IPS-20b (cell line): Measurements from ENCODE around the gene SLCO4A1.

Experiments
- H3K27ac ChIP-seq: one replicate; pipeline ENCODE4 v1.5.1; 2013; ENCODE audit warnings: low read length
- H3K27me3 ChIP-seq: 2 replicates; pipeline ENCODE4 v1.6.1; 2013; ENCODE audit warnings: mild to moderate bottlenecking, low read length, inconsistent platforms; ENCODE audit not compliant: insufficient read depth
- H3K36me3 ChIP-seq: 2 replicates; pipeline ENCODE4 v1.6.1; 2013; ENCODE audit warnings: low read depth, mild to moderate bottlenecking, inconsistent platforms, low read length, moderate library complexity; ENCODE audit not compliant: insufficient read depth
- H3K4me1 ChIP-seq: 2 replicates; pipeline ENCODE4 v1.6.1; 2013; ENCODE audit warnings: mild to moderate bottlenecking, control low read depth, inconsistent platforms, low read length, moderate library complexity; ENCODE audit not compliant: insufficient read depth
- H3K4me3 ChIP-seq: 2 replicates; pipeline ENCODE4 v1.5.1; 2013; ENCODE audit warnings: mild to moderate bottlenecking, low read length, inconsistent platforms
- H3K9ac ChIP-seq: 2 replicates; pipeline ENCODE4 v1.6.1; 2013; ENCODE audit warnings: low read depth, mild to moderate bottlenecking, inconsistent platforms, low read length, moderate library complexity
- H3K9me3 ChIP-seq: 2 replicates; pipeline ENCODE4 v1.6.1; 2013; ENCODE audit warnings: mild to moderate bottlenecking, low read depth, low read length, inconsistent platforms; ENCODE audit not compliant: insufficient read depth

SLCO4A1 gene

DNA sequence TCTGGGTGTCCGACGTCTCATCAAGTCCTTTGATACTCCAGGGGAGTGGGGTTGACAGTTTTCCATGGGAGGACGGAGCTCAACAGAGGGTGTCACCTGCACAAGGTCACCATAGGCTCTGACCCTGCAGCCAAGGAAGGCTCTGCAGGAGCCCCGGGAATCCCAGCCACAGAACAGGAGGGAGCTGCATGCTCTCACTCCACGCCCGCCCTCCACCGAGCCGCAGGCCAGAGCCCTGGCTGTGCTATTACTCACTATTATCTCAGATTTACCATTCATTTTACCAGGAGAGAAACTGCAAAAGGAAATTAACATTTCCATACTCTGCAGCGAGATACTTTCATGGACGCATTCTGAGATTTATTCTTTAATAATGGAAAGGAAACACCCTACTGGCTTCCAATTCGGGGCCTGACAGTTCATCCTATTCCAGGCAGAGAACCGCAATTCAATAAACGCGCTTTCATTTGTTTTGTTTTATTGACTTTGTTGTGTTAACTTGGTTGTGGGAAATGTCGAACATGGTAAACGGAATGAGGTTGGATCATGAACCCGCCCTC, 48.0 kb downstream of the SLCO4A1 start:
- Histone ChIP-seq H3K4me1 (peaks cover 8% of the 10 kb centered on the region; the same call in 1 of the 2 replicates), H3K27me3 (peaks cover 3% of the 10 kb centered on the region; the same call in 1 of the 2 replicates), H3K9ac (no peak overlapping the region), H3K4me3 (no peak overlapping the region), H3K27ac (no peak overlapping the region), H3K9me3 (no peaks in the 10 kb centered on the region), H3K36me3 (no peaks in the 10 kb centered on the region)

DNA sequence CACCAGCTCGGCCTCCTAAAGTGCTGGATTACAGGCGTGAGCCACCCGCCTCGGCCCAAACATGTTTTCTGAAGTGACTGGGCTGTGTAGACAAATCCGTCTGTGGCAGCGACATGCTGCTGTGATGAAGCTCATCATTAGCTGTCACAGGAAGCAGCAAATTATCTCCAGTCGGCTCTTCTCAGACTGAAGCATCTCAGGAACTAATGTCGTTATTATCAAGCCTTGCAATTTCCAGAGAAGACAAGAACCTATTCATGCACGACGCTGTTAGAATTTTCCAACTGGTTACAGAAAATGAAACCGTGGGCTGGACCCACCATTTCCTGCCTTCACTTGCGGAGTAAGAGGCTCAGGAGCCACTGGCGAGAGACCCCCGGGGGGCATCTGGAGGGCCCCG, 49.2 kb downstream of the SLCO4A1 start:
- H3K27me3 ChIP-seq: no peaks in the 10 kb centered on the region
- H3K36me3 ChIP-seq: no peaks in the 10 kb centered on the region
- no peaks in the 10 kb centered on the region for H3K9me3 ChIP-seq
- H3K4me3 ChIP-seq: no peak overlapping the region
- no peak overlapping the region for H3K27ac ChIP-seq
- no peaks in the 10 kb centered on the region; the same call in 1 of the 2 replicates for H3K4me1 ChIP-seq
- H3K9ac ChIP-seq: no peak overlapping the region

DNA sequence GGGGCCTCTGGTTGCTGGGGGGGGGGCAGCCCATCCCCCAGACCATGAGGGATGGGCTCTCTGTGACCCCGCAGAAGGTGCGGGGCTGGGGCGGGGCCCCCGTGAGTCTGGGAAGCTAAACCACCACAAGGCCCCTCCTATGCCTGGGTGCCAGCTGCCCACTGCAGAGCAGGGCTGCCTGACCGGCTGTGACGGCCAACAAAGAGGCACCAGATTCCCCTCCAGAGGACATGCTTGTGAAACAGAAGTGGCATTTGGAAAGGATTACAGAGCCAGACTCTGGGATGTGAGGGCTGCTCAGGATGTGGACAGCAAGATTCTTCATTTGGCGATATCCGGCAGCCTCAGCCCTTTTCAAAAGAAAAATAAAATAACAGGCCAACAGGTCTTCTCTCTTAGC, 49.9 kb downstream of the SLCO4A1 start:
- Histone ChIP-seq H3K27me3 (no peaks in the 10 kb centered on the region), H3K36me3 (no peaks in the 10 kb centered on the region), H3K4me1 (no peaks in the 10 kb centered on the region), H3K9ac (no peak overlapping the region), H3K27ac (no peak overlapping the region), H3K9me3 (no peaks in the 10 kb centered on the region), H3K4me3 (no peak overlapping the region)

DNA sequence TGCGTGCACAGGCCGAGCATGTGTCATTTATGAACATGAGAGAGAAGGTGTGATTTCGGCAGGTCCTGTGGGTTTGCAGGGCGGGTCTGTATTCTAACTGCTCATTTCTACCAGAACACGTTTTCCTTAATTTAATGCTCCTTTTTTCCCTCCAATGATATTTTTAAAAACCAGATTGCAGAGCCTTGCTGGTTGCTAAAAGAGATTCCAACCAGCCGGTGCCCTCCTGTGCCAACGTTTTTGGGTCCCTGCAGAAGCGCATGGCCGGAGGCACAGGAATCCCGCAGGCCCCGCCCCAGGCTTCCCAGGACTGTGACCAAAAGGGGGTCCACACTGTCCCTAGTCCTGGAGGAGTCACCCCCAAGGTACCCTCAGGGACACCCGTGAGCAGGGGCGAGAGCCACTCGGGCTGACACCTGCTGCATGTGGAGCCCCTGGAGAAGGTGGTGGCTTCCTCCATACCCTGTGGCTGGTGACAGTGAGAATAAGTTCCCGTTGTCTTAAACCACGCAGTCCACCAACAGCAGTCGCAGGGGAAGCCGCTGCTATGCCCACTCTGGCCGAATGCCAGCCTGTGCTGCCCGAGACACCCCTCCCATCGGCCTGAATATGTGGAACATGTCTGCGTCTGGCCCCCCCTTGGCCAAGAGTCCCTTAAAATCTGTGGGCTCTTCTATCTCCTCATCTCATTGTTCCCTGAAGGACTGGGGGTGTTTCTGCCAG, 50.7 kb downstream of the SLCO4A1 start:
- Histone ChIP-seq H3K36me3 (no peaks in the 10 kb centered on the region), H3K4me3 (no peak overlapping the region), H3K27ac (no peak overlapping the region), H3K27me3 (no peaks in the 10 kb centered on the region), H3K9ac (no peak overlapping the region), H3K9me3 (no peaks in the 10 kb centered on the region), H3K4me1 (no peaks in the 10 kb centered on the region)

DNA sequence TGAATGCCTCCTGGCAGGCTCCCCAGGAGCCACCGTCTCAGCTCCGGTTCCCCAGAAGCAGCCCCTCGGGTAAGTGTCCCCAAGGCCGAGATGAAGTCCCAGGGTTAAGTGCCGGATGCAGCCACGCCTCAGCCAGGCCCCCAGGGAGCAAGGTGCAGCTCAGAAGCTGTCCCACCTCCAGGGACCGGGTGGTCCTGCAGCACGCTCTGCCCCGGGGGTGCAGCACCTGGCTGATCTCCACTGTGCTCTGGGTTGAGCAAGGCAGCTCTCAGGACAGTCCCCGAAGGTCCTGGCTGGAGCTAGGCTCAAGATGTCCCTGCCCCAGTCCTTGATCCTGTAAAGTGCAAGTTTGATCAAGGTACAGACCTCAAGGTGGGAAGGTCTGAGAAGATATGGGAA, 51.2 kb downstream of the SLCO4A1 start:
- Histone ChIP-seq H3K27me3 (no peaks in the 10 kb centered on the region), H3K4me3 (no peak overlapping the region), H3K9me3 (no peaks in the 10 kb centered on the region), H3K4me1 (no peaks in the 10 kb centered on the region), H3K9ac (no peak overlapping the region), H3K36me3 (no peaks in the 10 kb centered on the region), H3K27ac (no peak overlapping the region)

DNA sequence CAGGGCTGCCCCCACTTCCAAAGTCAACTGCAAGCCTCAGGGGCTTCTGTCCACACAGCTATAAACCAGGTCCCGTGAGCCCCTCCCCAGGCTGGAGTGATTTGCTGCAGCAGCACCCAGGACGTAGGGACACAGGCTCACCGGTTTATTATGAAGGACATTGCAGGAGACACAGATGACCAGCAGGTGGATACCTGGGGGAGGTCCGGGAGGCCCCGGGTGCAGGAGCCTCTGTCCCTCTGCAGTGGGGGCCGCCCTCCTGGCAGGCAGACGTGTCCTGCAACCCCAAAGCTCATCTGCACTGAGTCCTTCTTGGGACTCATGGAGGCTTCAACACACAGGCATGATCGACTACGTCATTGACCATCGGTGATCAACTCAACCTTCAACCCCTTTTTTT, 51.8 kb downstream of the SLCO4A1 start:
- no peaks in the 10 kb centered on the region for H3K27me3 ChIP-seq
- no peak overlapping the region for H3K4me3 ChIP-seq
- H3K36me3 ChIP-seq: no peaks in the 10 kb centered on the region
- H3K9me3 ChIP-seq: no peaks in the 10 kb centered on the region
- H3K27ac ChIP-seq: no peak overlapping the region
- H3K9ac ChIP-seq: no peak overlapping the region
- no peaks in the 10 kb centered on the region for H3K4me1 ChIP-seq

DNA sequence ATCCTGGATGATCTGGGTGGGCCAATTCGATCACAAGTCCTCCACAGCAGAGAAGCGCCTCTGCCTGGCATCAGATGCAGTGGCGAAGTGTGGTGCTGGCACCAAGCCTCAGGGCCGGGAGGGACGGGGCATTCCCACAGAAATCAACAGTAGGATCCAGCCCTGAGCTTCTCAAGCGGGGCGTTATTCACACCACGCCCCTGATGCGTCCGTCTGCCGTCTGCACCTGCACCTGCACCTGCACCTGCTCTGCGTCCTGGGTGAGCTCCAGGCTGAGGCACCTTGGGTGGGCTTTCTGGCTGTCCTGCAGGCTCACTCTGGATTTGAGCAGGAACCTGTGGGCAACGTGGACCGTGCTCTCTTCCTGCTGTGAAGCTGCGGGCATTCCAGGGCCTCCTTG, 52.6 kb downstream of the SLCO4A1 start:
- Histone ChIP-seq H3K27ac (no peak overlapping the region), H3K9me3 (no peaks in the 10 kb centered on the region), H3K4me3 (no peak overlapping the region), H3K36me3 (no peaks in the 10 kb centered on the region), H3K9ac (no peak overlapping the region), H3K27me3 (no peaks in the 10 kb centered on the region; the same call in 1 of the 2 replicates), H3K4me1 (no peaks in the 10 kb centered on the region)

DNA sequence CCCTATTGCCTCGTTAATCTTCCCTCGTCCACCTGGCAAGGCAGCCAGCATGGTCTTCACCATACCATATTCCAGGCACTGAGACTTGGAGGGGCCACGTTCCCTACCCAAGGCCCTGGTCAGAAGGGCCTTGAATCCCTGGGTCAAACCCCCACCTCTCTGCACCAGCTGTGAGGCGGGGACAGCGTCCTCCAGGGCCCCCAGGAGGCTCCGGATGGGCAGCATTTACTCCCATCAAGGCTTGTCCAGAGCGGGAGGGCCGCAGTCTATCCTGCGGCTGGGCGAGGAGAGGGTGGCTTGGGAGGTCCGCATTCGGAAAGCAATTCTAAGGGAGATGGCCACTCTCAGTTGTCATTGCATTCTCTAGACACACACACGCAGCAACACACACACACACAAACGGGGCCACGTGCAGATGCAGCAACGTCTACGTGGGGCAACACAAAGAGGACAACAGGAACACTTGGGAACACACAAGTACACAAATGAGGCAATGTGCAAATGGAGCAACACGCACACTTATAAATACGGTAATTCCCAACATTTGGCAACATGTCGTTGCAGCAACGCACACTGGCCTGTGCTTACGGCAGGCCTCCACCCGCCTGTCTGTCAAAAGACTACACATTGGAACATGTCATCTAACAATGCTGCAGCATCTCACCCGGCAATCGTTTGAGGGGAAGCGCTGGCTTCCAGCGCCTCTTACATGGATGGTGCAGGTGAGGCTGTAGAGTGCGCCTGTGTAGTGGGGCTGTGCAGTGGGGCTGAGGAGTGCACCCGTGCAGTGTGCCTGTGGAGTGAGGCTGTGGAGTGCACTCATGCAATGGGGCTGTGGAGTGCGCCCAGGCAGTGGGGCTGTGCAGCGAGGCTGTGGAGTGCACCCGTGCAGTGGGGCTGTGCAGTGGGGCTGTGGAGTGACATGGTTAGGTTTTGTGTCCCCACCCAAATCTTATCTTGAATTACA, 53.4 kb downstream of the SLCO4A1 start:
- Histone ChIP-seq H3K9me3 (no peaks in the 10 kb centered on the region), H3K4me3 (no peak overlapping the region), H3K36me3 (no peaks in the 10 kb centered on the region), H3K27ac (no peak overlapping the region), H3K4me1 (no peaks in the 10 kb centered on the region), H3K9ac (no peak overlapping the region), H3K27me3 (no peaks in the 10 kb centered on the region; the same call in 1 of the 2 replicates)

DNA sequence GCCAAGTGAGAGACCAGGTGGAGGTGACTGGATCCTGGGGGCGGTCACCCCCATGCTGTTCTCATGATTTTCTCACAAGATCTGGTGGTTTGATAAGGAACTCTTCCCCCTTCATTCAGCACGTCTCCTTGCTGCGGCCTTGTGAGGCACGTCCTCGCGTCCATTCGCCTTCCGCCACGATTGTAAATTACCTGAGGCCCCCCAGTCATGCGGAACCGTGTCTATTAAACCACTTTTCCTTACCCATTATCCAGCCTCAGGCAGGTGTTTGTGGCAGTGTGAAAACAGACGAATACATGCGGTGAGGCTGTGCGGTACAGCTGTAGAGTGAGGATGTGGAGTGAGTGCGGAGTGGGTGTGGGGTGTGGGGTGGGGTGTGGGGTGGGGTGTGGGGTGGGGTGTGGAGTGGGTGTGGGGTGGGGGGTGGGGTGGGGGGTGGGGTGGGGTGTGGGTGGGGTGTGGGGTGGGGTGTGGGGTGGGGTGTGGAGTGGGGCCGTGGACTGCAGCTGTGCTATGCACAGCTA, 54.2 kb downstream of the SLCO4A1 start:
- no peak overlapping the region for H3K9ac ChIP-seq

DNA sequence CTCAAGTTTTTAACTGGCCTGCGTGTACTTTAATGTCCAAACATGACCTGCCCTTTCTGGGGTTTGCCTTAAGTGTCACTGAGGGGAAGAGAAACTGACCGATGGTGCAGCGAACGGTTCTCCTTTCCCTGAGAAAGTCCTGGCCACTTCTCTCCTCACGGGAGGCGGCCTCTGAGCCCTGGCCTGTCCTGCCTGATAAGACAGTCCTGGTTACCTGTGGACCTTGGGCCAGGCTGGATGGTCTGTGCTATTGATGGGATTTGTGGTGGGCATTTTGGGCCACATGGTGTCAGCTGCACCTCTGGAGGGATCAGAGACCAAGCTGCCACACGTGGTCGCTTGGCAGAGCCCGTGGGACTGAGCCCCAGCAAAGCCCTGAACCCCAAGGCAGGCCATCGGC, 54.7 kb downstream of the SLCO4A1 start:
- Histone ChIP-seq H3K4me3 (no peak overlapping the region), H3K27ac (no peak overlapping the region), H3K36me3 (no peaks in the 10 kb centered on the region), H3K9me3 (no peaks in the 10 kb centered on the region), H3K27me3 (no peaks in the 10 kb centered on the region; the same call in 1 of the 2 replicates), H3K9ac (no peak overlapping the region), H3K4me1 (no peaks in the 10 kb centered on the region)

More for the DNA sequence above, 54.2 kb downstream of the SLCO4A1 start:
- no peak overlapping the region for H3K27ac ChIP-seq
- no peaks in the 10 kb centered on the region for H3K36me3 ChIP-seq
- H3K9me3 ChIP-seq: no peaks in the 10 kb centered on the region
- no peak overlapping the region for H3K4me3 ChIP-seq
- no peaks in the 10 kb centered on the region; the same call in 1 of the 2 replicates for H3K27me3 ChIP-seq
- H3K4me1 ChIP-seq: no peaks in the 10 kb centered on the region

DNA sequence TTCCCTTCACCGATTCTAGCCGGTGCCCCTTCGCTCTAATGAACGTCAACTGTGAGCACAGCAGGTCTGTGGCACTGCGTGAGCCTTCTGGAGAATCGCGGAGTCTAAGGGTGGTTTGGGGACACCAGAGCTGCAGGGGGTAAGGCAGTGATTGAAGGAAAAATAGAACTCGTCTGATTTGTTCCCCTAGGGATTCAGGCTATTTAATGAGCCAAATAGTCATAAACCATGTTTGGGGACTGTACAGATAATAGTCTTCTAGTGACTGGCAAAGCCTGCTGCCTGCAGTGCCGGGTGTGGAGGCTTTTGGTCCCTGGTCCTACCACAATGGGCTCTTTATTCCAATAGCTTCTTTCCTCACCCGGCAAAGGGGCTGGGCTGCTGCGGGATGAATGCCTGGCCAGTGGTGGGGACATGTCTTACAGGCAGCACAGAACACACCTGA, 55.2 kb downstream of the SLCO4A1 start:
- no peaks in the 10 kb centered on the region for H3K4me1 ChIP-seq
- no peak overlapping the region for H3K9ac ChIP-seq
- H3K27ac ChIP-seq: no peak overlapping the region
- no peaks in the 10 kb centered on the region for H3K36me3 ChIP-seq
- no peaks in the 10 kb centered on the region for H3K9me3 ChIP-seq
- H3K27me3 ChIP-seq: no peaks in the 10 kb centered on the region; the same call in 1 of the 2 replicates
- no peak overlapping the region for H3K4me3 ChIP-seq
